ENCODE data around the gene DSC3. TPM values are rescaled to one million over a fixed set of nuclear protein-coding genes. Genes with fewer than 3 reads are reported as not detected.

Gene DSC3
- total RNA-seq, 1 experiment from 2014 or later, result 0.61 TPM

DNA sequence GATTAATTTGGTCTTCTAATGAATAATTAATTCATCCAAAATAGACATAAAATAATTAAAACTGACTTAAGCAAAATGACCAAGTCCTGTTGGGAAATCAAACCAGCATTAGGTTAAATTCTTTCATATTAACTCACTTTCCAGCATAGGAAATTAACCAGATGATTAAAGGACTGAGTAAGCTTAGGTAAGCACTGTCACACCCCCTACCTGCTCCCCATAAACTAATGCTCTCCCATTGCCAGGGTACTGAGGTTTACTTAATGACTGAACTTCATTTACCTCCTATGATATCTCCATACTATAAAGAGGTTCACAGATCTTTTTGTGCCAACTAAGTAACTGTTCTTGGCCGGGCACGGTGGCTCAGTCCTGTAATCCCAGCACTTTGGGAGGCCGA is 46.0 kb upstream of the DSC3 start:
- H2BK5ac ChIP-seq (ENCODE audit: insufficient read length, low read length), result no peak overlapping the region
- H3K23ac ChIP-seq (ENCODE audit: insufficient read length, low read depth, low read length), result no peak overlapping the region
- Mint-ChIP-seq H3K36me3 (ENCODE audit: insufficient read depth in 1 of 3, low read depth in 3 of 3) (peaks cover 16 to 63% (median 47%) of the 10 kb centered on the region in 3 experiments), H3K27me3 (ENCODE audit: low read depth) (no peaks in the 10 kb centered on the region), H3K4me1 (no peaks in the 10 kb centered on the region), H3K9me3 (peaks cover 0 to 4% of the 10 kb centered on the region in 2 experiments; a peak in 1 of 5 replicates), H3K27ac (0 out of 7 replicates have a peak overlapping the region, but pooled peaks of 1 of the 3 experiments have one; percentile 42), H3K4me3 (no peak overlapping the region)
- H4K8ac ChIP-seq (replicated peaks; ENCODE audit: insufficient read length, low read depth, low read length), result no peak overlapping the region
- no peak overlapping the region for H3K9ac ChIP-seq (ENCODE audit: extremely low read depth, insufficient read length, low read length)
- H3K27me3 ChIP-seq (ENCODE audit: insufficient read depth, low read length), result no peaks in the 10 kb centered on the region
- H4K20me1 ChIP-seq (ENCODE audit: control insufficient read depth, insufficient read depth, insufficient read length), result no peaks in the 10 kb centered on the region
- WGBS (ENCODE audit: extremely low coverage, insufficient read length, low lambda C conversion rate), result no CpG with 5 or more reads among the region's 3 CpGs
- no peak overlapping the region for H2BK20ac ChIP-seq (ENCODE audit: low read depth, low read length, poor library complexity, severe bottlenecking)
- H2BK120ac ChIP-seq (ENCODE audit: low read depth, low read length, poor library complexity, severe bottlenecking), result no peak overlapping the region
- no peak overlapping the region for H3T11ph ChIP-seq (ENCODE audit: low read length)
- no peak overlapping the region for H3K14ac ChIP-seq (ENCODE audit: insufficient read depth, low read length)
- no peaks in the 10 kb centered on the region for H3K4me1 ChIP-seq (ENCODE audit: insufficient read depth, low read length)
- no peak overlapping the region for H2BK15ac ChIP-seq (ENCODE audit: low read depth, low read length)
- H3K4me2 ChIP-seq (ENCODE audit: insufficient read depth, insufficient read length, low read length), result no peak overlapping the region
- H3K56ac ChIP-seq (ENCODE audit: insufficient read length, low read depth, low read length), result no peak overlapping the region
- no peak overlapping the region for H3K27ac ChIP-seq (ENCODE audit: insufficient read length, low read depth, low read length)
- H3K79me1 ChIP-seq (ENCODE audit: insufficient read depth, low read depth, low read length, poor library complexity, severe bottlenecking), result no peaks in the 10 kb centered on the region
- no peak overlapping the region for H4K91ac ChIP-seq (ENCODE audit: insufficient read length, low read depth, low read length)
- DNase-seq, result no peak
- H2AFZ ChIP-seq (ENCODE audit: low read length), result no peak overlapping the region
- H3K4ac ChIP-seq (ENCODE audit: low read depth, low read length), result no peak overlapping the region
- H4K5ac ChIP-seq (ENCODE audit: insufficient read length, low read depth, low read length), result no peak overlapping the region
- TF ChIP-seq CTCF (conservative IDR thresholded peaks at IDR 0.05), result no peak
- no peak overlapping the region for H3K18ac ChIP-seq (ENCODE audit: insufficient read length, low read depth, low read length)
- H3K79me2 ChIP-seq (ENCODE audit: insufficient read depth, low read length), result no peaks in the 10 kb centered on the region
- no peak overlapping the region for H2BK12ac ChIP-seq (ENCODE audit: insufficient read length, low read depth, low read length)
- H3K23me2 ChIP-seq (ENCODE audit: insufficient read length, low read depth, low read length, poor library complexity, severe bottlenecking), result no peaks in the 10 kb centered on the region
- no peak overlapping the region for H2AK5ac ChIP-seq (ENCODE audit: insufficient read length, low read length)
- no peaks in the 10 kb centered on the region for H3K9me3 ChIP-seq (ENCODE audit: control insufficient read depth, low read depth, low read length)

Measured in H9 (cell line).